Measurements from ENCODE around the gene KCNQ1. TPM values are rescaled to one million over a fixed set of nuclear protein-coding genes. Genes with fewer than 3 reads are reported as not detected.

KCNQ1 gene
- total and polyA plus RNA-seq, 8 donors, result 7.1 to 37.7 (median 9.9) TPM

GRCh38 chr11:2885017-2885677 is 440.3 kb downstream of the KCNQ1 start:
- intact Hi-C loops (cut with DNase I), result loop anchor here (5.0 kb wide), 2 partner anchors 353 to 458 kb away; no protein-coding TSS in a partner anchor
- DNase-seq, result peak in 3 of 4 donors; percentile 55 to 89 (median 81)
- peak; percentile 59 for ATAC-seq
- Histone ChIP-seq H3K9me3 (no peaks in the 10 kb centered on the region), H3K4me1 (peaks cover 0 to 36% of the 10 kb centered on the region in 2 donors), H3K27me3 (peaks cover 0 to 62% of the 10 kb centered on the region in 2 donors), H3K27ac (peak overlapping the region; percentile 67 to 70), H3K4me3 (peak overlapping the region; percentile 60 to 75), H3K36me3 (no peaks in the 10 kb centered on the region)
- peak in 1 of 2 donors; percentile 15 for TF ChIP-seq CTCF (IDR thresholded peaks at IDR 0.05)

- TF ChIP-seq CTCF (IDR thresholded peaks at IDR 0.05), result no peak
- Histone ChIP-seq H3K27ac (peak within 1 kb of the TSS; percentile 67 to 75), H3K4me3 (peak within 1 kb of the TSS; percentile 60 to 75), H3K4me1 (peaks cover under 1 to 37% of the 10 kb centered on the region in 2 donors), H3K9me3 (no peaks in the 10 kb centered on the region), H3K27me3 (peaks cover 0 to 62% of the 10 kb centered on the region in 2 donors), H3K36me3 (no peaks in the 10 kb centered on the region)
- ATAC-seq (peak; percentile 85), DNase-seq (peak; percentile 87 to 95 (median 94))
- intact Hi-C loops (cut with DNase I), result loop anchor here (5.0 kb wide), 2 partner anchors 353 to 458 kb away; no protein-coding TSS in a partner anchor
Measured at GRCh38 chr11:2885678-2886081, 440.9 kb downstream of the KCNQ1 start, which contains the start of gene CDKN1C. CDKN1C (minus strand) TSS chr11:2885775; CDS start chr11:2885456, 319 bp downstream.

GRCh38 chr11:2886191-2886894 is 441.5 kb downstream of the KCNQ1 start:
- DNase-seq (peak in 3 of 4 donors; percentile 69 to 87 (median 80)), ATAC-seq (no peak)
- Histone ChIP-seq H3K36me3 (no peaks in the 10 kb centered on the region), H3K9me3 (no peaks in the 10 kb centered on the region), H3K4me3 (peak overlapping the region; percentile 29 to 75), H3K27me3 (peaks cover 0 to 61% of the 10 kb centered on the region in 2 donors), H3K27ac (peak overlapping the region in 1 of 2 donors; percentile 50), H3K4me1 (peaks cover 5 to 43% of the 10 kb centered on the region in 2 donors)
- no peak for TF ChIP-seq CTCF (IDR thresholded peaks at IDR 0.05)
- intact Hi-C loops (cut with DNase I), result loop anchor here (5.0 kb wide), 2 partner anchors 354 to 459 kb away; no protein-coding TSS in a partner anchor

GRCh38 chr11:2886936-2887335 is 442.1 kb downstream of the KCNQ1 start:
- no peak overlapping the region for H3K4me3 ChIP-seq
- ATAC-seq, result no peak

More at GRCh38 chr11:2886936-2887335, 442.1 kb downstream of the KCNQ1 start:
- peaks cover 0 to 55% of the 10 kb centered on the region in 2 donors for H3K27me3 ChIP-seq
- H3K9me3 ChIP-seq, result no peaks in the 10 kb centered on the region
- intact Hi-C loops (cut with DNase I), result loop anchor here (5.0 kb wide), 2 partner anchors 355 to 460 kb away; no protein-coding TSS in a partner anchor
- no peak for DNase-seq
- no peaks in the 10 kb centered on the region for H3K36me3 ChIP-seq
- TF ChIP-seq CTCF (IDR thresholded peaks at IDR 0.05), result no peak
- peaks cover 11 to 49% of the 10 kb centered on the region in 2 donors for H3K4me1 ChIP-seq
- H3K27ac ChIP-seq, result no peak overlapping the region
